ENCODE results near the gene P2RX6. TPM values are rescaled to one million over a fixed set of nuclear protein-coding genes. Genes with fewer than 3 reads are reported as not detected.

P2RX6 gene
- total RNA-seq, 1 donor, result 3.5 TPM

GRCh38 chr22:21076912-21077625 is 62.1 kb downstream of the P2RX6 start:
- no peak for TF ChIP-seq CTCF (IDR thresholded peaks at IDR 0.05; ENCODE audit: insufficient read depth, low read depth, low read length)
- no peak for DNase-seq (ENCODE audit: low read depth)
- no peak overlapping the region for H3K4me3 ChIP-seq (ENCODE audit: low read depth, low read length)

Small RNA genes lying within 50 kb of the gene (small RNA-seq; reads per million reads assigned to genes)
- not detected for gene MIR649

Other genes starting within 250 kb of the P2RX6 start
- under 0.01 TPM in 1 of 2 replicates, not detected in the other for gene SERPIND1, start 241.1 kb upstream of the P2RX6 start, total RNA-seq
- 65.7 and 73.4 TPM in 2 replicates for gene PI4KA, start 156.4 kb upstream of the P2RX6 start, total RNA-seq
- gene SNAP29, start 156.2 kb upstream of the P2RX6 start, total RNA-seq, result 13.2 and 14.7 TPM in 2 replicates
- gene CRKL, start 97.8 kb upstream of the P2RX6 start, total RNA-seq, result 40.3 and 57.4 TPM in 2 replicates
- 0.32 and 0.43 TPM in 2 replicates for gene AIFM3, start 47.9 kb upstream of the P2RX6 start, total RNA-seq
- gene LZTR1, start 32.9 kb upstream of the P2RX6 start, total RNA-seq, result 55.1 and 60.9 TPM in 2 replicates
- gene THAP7, start 13.0 kb upstream of the P2RX6 start, total RNA-seq, result 21.6 and 22.9 TPM in 2 replicates
- gene SLC7A4, start 17.4 kb downstream of the P2RX6 start, total RNA-seq, result 0.32 and 2.2 TPM in 2 replicates
- not detected in 2 replicates for gene LRRC74B, start 30.8 kb downstream of the P2RX6 start, total RNA-seq

Measured in fibroblast of villous mesenchyme (primary cell).